GM12878 (cell line): Measurements from ENCODE around the gene LHFPL3. TPM values are rescaled to one million over a fixed set of nuclear protein-coding genes. Genes with fewer than 3 reads are reported as not detected.

ENCODE experiments used
- DPF2 ChIP-seq: fragments of 450-650 bp; IDR thresholded peaks from 2 replicates; pipeline ENCODE4 v1.6.1; 2017; ENCODE audit warnings: mild to moderate bottlenecking
- E4F1 ChIP-seq: fragments of 450-650 bp; IDR thresholded peaks from 2 replicates; pipeline ENCODE4 v1.6.1; 2018; ENCODE audit warnings: borderline replicate concordance, mild to moderate bottlenecking; ENCODE audit not compliant: partially characterized antibody
- EED ChIP-seq: sonication (generic); IDR thresholded peaks from 2 replicates; pipeline ENCODE4 v1.6.1; 2016; ENCODE audit warnings: antibody characterized with exemption, low read depth
- ESRRA ChIP-seq: IDR thresholded peaks from 2 replicates; pipeline ENCODE4 v1.6.1; 2012; ENCODE audit warnings: mild to moderate bottlenecking, low read length, improper control_type of control experiment
- ETV6 ChIP-seq, 2 experiments: fragments of 450-650 bp in 1 of 2; IDR thresholded peaks in 1 of 2; conservative IDR thresholded peaks in 1 of 2; 2 replicates each; pipeline ENCODE4 v1.6.1; 2014; ENCODE audit warnings: antibody characterized with exemption in 1 of 2, borderline replicate concordance in 1 of 2, low read depth in 1 of 2, mild to moderate bottlenecking in 1 of 2, moderate library complexity in 1 of 2
- EZH2 ChIP-seq: IDR thresholded peaks from 2 replicates; pipeline ENCODE4 v1.6.1; 2012; ENCODE audit warnings: low read depth, mild to moderate bottlenecking, control low read depth, inconsistent platforms, low read length, borderline replicate concordance; ENCODE audit not compliant: control insufficient read depth
- FOXM1 ChIP-seq: IDR thresholded peaks from 2 replicates; pipeline ENCODE4 v1.6.1; 2012; ENCODE audit warnings: low read depth, mild to moderate bottlenecking, inconsistent platforms, low read length, moderate library complexity
- HDGF ChIP-seq: fragments of 450-650 bp; IDR thresholded peaks from 2 replicates; pipeline ENCODE4 v1.6.1; 2016; ENCODE audit warnings: antibody characterized with exemption
- IRF3 ChIP-seq: fragments of 450-650 bp; IDR thresholded peaks from 2 replicates; pipeline ENCODE4 v1.6.1; 2014; ENCODE audit warnings: mild to moderate bottlenecking
- IRF4 ChIP-seq: IDR thresholded peaks from 2 replicates; pipeline ENCODE4 v1.6.1; 2011; ENCODE audit warnings: low read depth, low read length
- NFIC ChIP-seq: IDR thresholded peaks from 2 replicates; pipeline ENCODE4 v1.6.1; 2012; ENCODE audit warnings: low read depth, mild to moderate bottlenecking, inconsistent platforms, low read length, moderate library complexity
- NKRF ChIP-seq: fragments of 450-650 bp; conservative IDR thresholded peaks from 2 replicates; pipeline ENCODE4 v1.6.1; 2017; ENCODE audit warnings: mild to moderate bottlenecking, moderate library complexity
- NRF1 ChIP-seq: conservative IDR thresholded peaks from 2 replicates; pipeline ENCODE4 v1.6.1; 2011; ENCODE audit warnings: mild to moderate bottlenecking, low read depth, low read length, improper control_type of control experiment
- RELA ChIP-seq: fragments of 450-650 bp; IDR thresholded peaks from 2 replicates; pipeline ENCODE4 v1.8.0; 2014; ENCODE audit warnings: borderline replicate concordance; ENCODE audit not compliant: partially characterized antibody
- SMAD1 ChIP-seq: fragments of 450-650 bp; IDR thresholded peaks from 2 replicates; pipeline ENCODE4 v1.6.1; 2018; ENCODE audit warnings: mild to moderate bottlenecking, low read depth; ENCODE audit not compliant: partially characterized antibody
- SMARCA5 ChIP-seq: fragments of 450-650 bp; IDR thresholded peaks from 2 replicates; pipeline ENCODE4 v1.6.1; 2017; ENCODE audit warnings: mild to moderate bottlenecking
- SMC3 ChIP-seq: IDR thresholded peaks from 2 replicates; pipeline ENCODE4 v1.6.1; 2011; ENCODE audit warnings: low read length, improper control_type of control experiment, borderline replicate concordance
- STAT1 ChIP-seq: fragments of 450-650 bp; conservative IDR thresholded peaks from 2 replicates; pipeline ENCODE4 v1.6.1; 2014; ENCODE audit warnings: antibody characterized with exemption, mild to moderate bottlenecking
- TAF1 ChIP-seq: IDR thresholded peaks from 2 replicates; pipeline ENCODE4 v1.6.1; 2011; ENCODE audit warnings: mild to moderate bottlenecking, low read depth, low read length, borderline replicate concordance
- ZBED1 ChIP-seq: IDR thresholded peaks from 2 replicates; pipeline ENCODE4 v1.6.1; 2016; ENCODE audit warnings: borderline replicate concordance
- ZBTB4 ChIP-seq: fragments of 450-650 bp; formaldehyde crosslinking; IDR thresholded peaks from 2 replicates; pipeline ENCODE4 v1.4.0; 2022; ENCODE audit warnings: mild to moderate bottlenecking, moderate library complexity
- ZNF622 ChIP-seq: fragments of 450-650 bp; IDR thresholded peaks from 2 replicates; pipeline ENCODE4 v1.6.1; 2017; ENCODE audit warnings: mild to moderate bottlenecking, inconsistent platforms
- polyA plus RNA-seq, 11 experiments: library from polyadenylated mRNA; depleted of rRNA in 4 of 11; unstranded in 6 of 11; stranded (reverse) in 5 of 11; fragments of >200 nt; fragmentation: Nextera tagmentation in 4 of 11; fragmentation: Illumina TruSeq in 1 of 11; extraction: Ambion mirVana in 4 of 11; extraction: Trizol in 1 of 11; gene quantifications; 1 replicate in 1 of 11; 2 replicates in 10 of 11; pipeline versions ENCODE4 v1.2.1 to v1.2.3, GENCODE V29; 2011 to 2016; ENCODE audit warnings: inconsistent platforms in 2 of 11, missing spikeins in 2 of 11, low read depth in 1 of 11
- total RNA-seq, 4 experiments: library from RNA; depleted of rRNA in 3 of 4; stranded (reverse); fragments of >200 nt in 3 of 4; fragmentation: Illumina TruSeq in 1 of 4; extraction: Trizol in 1 of 4; gene quantifications; 2 replicates each; pipeline versions ENCODE4 v1.2.1 to v1.2.3, GENCODE V29; 2013 to 2021

Gene LHFPL3
- total and polyA plus RNA-seq, 10 of the 15 experiments (the other 5 are each of a cell fraction or from before 2014, with no cell fraction given), result 0.09 TPM; not detected in 9

GRCh38 chr7:104894726-104895521 lies 566.5 kb downstream of the LHFPL3 start (continued):
- TF ChIP-seq EED, result 0 out of 2 replicates have a peak, but pooled peaks have one; percentile 61
- TF ChIP-seq TAF1, result no peak
- no peak for TF ChIP-seq ETV6 (conservative IDR thresholded peaks at IDR 0.05 in 1 of 2, IDR thresholded peaks at IDR 0.05 in 1 of 2; ENCODE audit: borderline replicate concordance in 1 of 2, low read depth in 1 of 2)
- peak; percentile 78; the same call in 1 of the 2 replicates for TF ChIP-seq NFIC
- TF ChIP-seq RELA, result no peak
- TF ChIP-seq ZNF622, result no peak
- no peak for TF ChIP-seq NKRF
- no peak for TF ChIP-seq ESRRA
- peak; percentile 87 for TF ChIP-seq IRF4
- TF ChIP-seq ZBTB4 (CRISPR knock-in tag), result no peak
- no peak for TF ChIP-seq SMAD1
- TF ChIP-seq DPF2, result 0 out of 2 replicates have a peak, but pooled peaks have one; percentile 3
- no peak for TF ChIP-seq SMARCA5
- no peak for TF ChIP-seq SMC3
- peak; percentile 34; the same call in 1 of the 2 replicates for TF ChIP-seq FOXM1
- no peak for TF ChIP-seq EZH2
- TF ChIP-seq STAT1, result no peak
- no peak for TF ChIP-seq E4F1
- TF ChIP-seq IRF3, result no peak
- TF ChIP-seq ZBED1, result no peak
- TF ChIP-seq NRF1, result no peak
- no peak for TF ChIP-seq HDGF
